H9 (cell line): ENCODE measurements around the gene MECP2. TPM values are rescaled to one million over a fixed set of nuclear protein-coding genes. Genes with fewer than 3 reads are reported as not detected.
A peak's percentile ranks its signal among the peaks of the same experiment; 100 is the strongest.

Experiments used
- DNase-seq: peaks from one replicate; pipeline ENCODE4 v3.0.0-alpha.2; 2017
- H2AFZ ChIP-seq: one replicate; pipeline ENCODE4 v1.6.1; 2013; ENCODE audit warnings: mild to moderate bottlenecking, low read length, control low read depth, moderate library complexity
- H2AK5ac ChIP-seq: 2 replicates; pipeline ENCODE4 v1.6.1; 2013; ENCODE audit warnings: low read length, control low read depth, mixed read lengths; ENCODE audit not compliant: insufficient read length
- H2BK120ac ChIP-seq: one replicate; pipeline ENCODE4 v1.6.1; 2013; ENCODE audit warnings: low read depth, mild to moderate bottlenecking, low read length, control low read depth, inconsistent platforms; ENCODE audit not compliant: poor library complexity, severe bottlenecking
- H2BK12ac ChIP-seq: 2 replicates; pipeline ENCODE4 v1.6.1; 2013; ENCODE audit warnings: low read length, control low read depth, mixed read lengths, low read depth; ENCODE audit not compliant: insufficient read length
- H2BK15ac ChIP-seq: 2 replicates; pipeline ENCODE4 v1.6.1; 2013; ENCODE audit warnings: low read depth, low read length, control low read depth
- H2BK20ac ChIP-seq: one replicate; pipeline ENCODE4 v1.6.1; 2013; ENCODE audit warnings: low read depth, mild to moderate bottlenecking, low read length, control low read depth, inconsistent platforms; ENCODE audit not compliant: poor library complexity, severe bottlenecking
- H2BK5ac ChIP-seq: 2 replicates; pipeline ENCODE4 v1.6.1; 2013; ENCODE audit warnings: low read length, control low read depth, mixed read lengths; ENCODE audit not compliant: insufficient read length
- H3K14ac ChIP-seq: 2 replicates; pipeline ENCODE4 v1.6.1; 2013; ENCODE audit warnings: low read length, control low read depth; ENCODE audit not compliant: insufficient read depth
- H3K18ac ChIP-seq: 2 replicates; pipeline ENCODE4 v1.6.1; 2013; ENCODE audit warnings: low read depth, mild to moderate bottlenecking, mixed read lengths, low read length, control low read depth; ENCODE audit not compliant: insufficient read length
- H3K23ac ChIP-seq: 2 replicates; pipeline ENCODE4 v1.6.1; 2013; ENCODE audit warnings: low read length, control low read depth, mixed read lengths, low read depth; ENCODE audit not compliant: insufficient read length
- H3K23me2 ChIP-seq: 2 replicates; pipeline ENCODE4 v1.6.1; 2013; ENCODE audit warnings: low read depth, mild to moderate bottlenecking, mixed read lengths, low read length, control low read depth; ENCODE audit not compliant: insufficient read length, poor library complexity, severe bottlenecking
- H3K27ac ChIP-seq: 2 replicates; pipeline ENCODE4 v1.5.1; 2013; ENCODE audit warnings: low read length, control low read depth, mixed read lengths, low read depth; ENCODE audit not compliant: insufficient read length
- H3K27me3 ChIP-seq: 2 replicates; pipeline ENCODE4 v1.6.1; 2013; ENCODE audit warnings: low read length, control low read depth, inconsistent platforms; ENCODE audit not compliant: insufficient read depth
- H3K4ac ChIP-seq: 2 replicates; pipeline ENCODE4 v1.6.1; 2013; ENCODE audit warnings: low read depth, mild to moderate bottlenecking, control low read depth, inconsistent platforms, low read length, moderate library complexity
- H3K4me1 ChIP-seq: 2 replicates; pipeline ENCODE4 v1.6.1; 2013; ENCODE audit warnings: low read length, control low read depth, inconsistent platforms; ENCODE audit not compliant: insufficient read depth
- H3K4me2 ChIP-seq: 2 replicates; pipeline ENCODE4 v1.6.1; 2013; ENCODE audit warnings: low read length, control low read depth, mixed read lengths; ENCODE audit not compliant: insufficient read length, insufficient read depth
- H3K56ac ChIP-seq: 2 replicates; pipeline ENCODE4 v1.6.1; 2013; ENCODE audit warnings: low read depth, mild to moderate bottlenecking, mixed read lengths, low read length, control low read depth; ENCODE audit not compliant: insufficient read length
- H3K79me1 ChIP-seq: 2 replicates; pipeline ENCODE4 v1.6.1; 2013; ENCODE audit warnings: low read depth, mild to moderate bottlenecking, moderate library complexity, low read length, control low read depth, inconsistent platforms; ENCODE audit not compliant: insufficient read depth, poor library complexity, severe bottlenecking
- H3K79me2 ChIP-seq: 2 replicates; pipeline ENCODE4 v1.6.1; 2013; ENCODE audit warnings: low read length, control low read depth, inconsistent platforms; ENCODE audit not compliant: insufficient read depth
- H3K9ac ChIP-seq: 2 replicates; pipeline ENCODE4 v1.6.1; 2013; ENCODE audit warnings: low read length, control low read depth, mixed read lengths; ENCODE audit not compliant: insufficient read length; ENCODE audit errors: extremely low read depth
- H3K9me3 ChIP-seq: one replicate; pipeline ENCODE4 v1.6.1; 2013; ENCODE audit warnings: low read depth, low read length, inconsistent platforms; ENCODE audit not compliant: control insufficient read depth
- H3T11ph ChIP-seq: one replicate; pipeline ENCODE4 v1.6.1; 2013; ENCODE audit warnings: mild to moderate bottlenecking, low read length, control low read depth, inconsistent platforms
- H4K20me1 ChIP-seq: one replicate; pipeline ENCODE4 v1.6.1; 2013; ENCODE audit not compliant: control insufficient read depth, insufficient read length, insufficient read depth
- H4K5ac ChIP-seq: 2 replicates; pipeline ENCODE4 v1.6.1; 2013; ENCODE audit warnings: low read depth, mild to moderate bottlenecking, mixed read lengths, low read length, control low read depth; ENCODE audit not compliant: insufficient read length
- H4K8ac ChIP-seq: replicated peaks from 2 replicates; pipeline ENCODE4 v1.6.1; 2013; ENCODE audit warnings: low read length, control low read depth, mixed read lengths, low read depth; ENCODE audit not compliant: insufficient read length
- H4K91ac ChIP-seq: 2 replicates; pipeline ENCODE4 v1.6.1; 2013; ENCODE audit warnings: low read depth, mild to moderate bottlenecking, moderate library complexity, mixed read lengths, low read length, control low read depth; ENCODE audit not compliant: insufficient read length
- H3K27ac Mint-ChIP-seq, 3 experiments: 2 replicates in 2 of 3; 3 replicates in 1 of 3; pipeline ENCODE4 v1.8.0; 2020 to 2021; ENCODE audit warnings: mixed read lengths in 3 of 3, mild to moderate bottlenecking in 1 of 3, moderate library complexity in 1 of 3
- H3K27me3 Mint-ChIP-seq: 2 replicates; pipeline ENCODE4 v1.8.0; 2021; ENCODE audit warnings: low read depth, mild to moderate bottlenecking, moderate library complexity, mixed read lengths
- H3K36me3 Mint-ChIP-seq, 3 experiments: 2 replicates in 2 of 3; 3 replicates in 1 of 3; pipeline ENCODE4 v1.8.0; 2020 to 2021; ENCODE audit warnings: low read depth in 3 of 3, mixed read lengths in 3 of 3; ENCODE audit not compliant: insufficient read depth in 1 of 3
- H3K4me1 Mint-ChIP-seq, 2 experiments: 2 replicates each; pipeline ENCODE4 v1.8.0; 2020; ENCODE audit warnings: mixed read lengths in 2 of 2
- H3K4me3 Mint-ChIP-seq, 2 experiments: 2 replicates in 1 of 2; 3 replicates in 1 of 2; pipeline ENCODE4 v1.8.0; 2020 to 2021; ENCODE audit warnings: mild to moderate bottlenecking in 2 of 2, mixed read lengths in 2 of 2, moderate library complexity in 1 of 2
- H3K9me3 Mint-ChIP-seq, 2 experiments: 2 replicates in 1 of 2; 3 replicates in 1 of 2; pipeline ENCODE4 v1.8.0; 2020; ENCODE audit warnings: mild to moderate bottlenecking in 2 of 2, mixed read lengths in 2 of 2, moderate library complexity in 1 of 2
- WGBS: extraction: QIAGEN DNeasy Blood & Tissue Kit; methylation state at CpG from one replicate; pipeline ENCODE4 v1.1.7; 2013; ENCODE audit warnings: missing lambda C conversion rate, low lambda C conversion rate, mixed read lengths; ENCODE audit not compliant: insufficient read length; ENCODE audit errors: extremely low coverage; 5-methylcytosine and 5-hydroxymethylcytosine counted together
- total RNA-seq: library from RNA; stranded (reverse); gene quantifications from 2 replicates; pipeline ENCODE4 v1.2.1, GENCODE V29; 2021
- TF ChIP-seq, protein P1 (sequence below): fragments of 200-600 bp; sonication (generic); conservative IDR thresholded peaks from 3 replicates; pipeline ENCODE4 v1.8.0; 2021; ENCODE audit warnings: antibody characterized with exemption, mild to moderate bottlenecking

The MECP2 gene
- total RNA-seq, 1 experiment from 2014 or later: 32.2 TPM

DNA sequence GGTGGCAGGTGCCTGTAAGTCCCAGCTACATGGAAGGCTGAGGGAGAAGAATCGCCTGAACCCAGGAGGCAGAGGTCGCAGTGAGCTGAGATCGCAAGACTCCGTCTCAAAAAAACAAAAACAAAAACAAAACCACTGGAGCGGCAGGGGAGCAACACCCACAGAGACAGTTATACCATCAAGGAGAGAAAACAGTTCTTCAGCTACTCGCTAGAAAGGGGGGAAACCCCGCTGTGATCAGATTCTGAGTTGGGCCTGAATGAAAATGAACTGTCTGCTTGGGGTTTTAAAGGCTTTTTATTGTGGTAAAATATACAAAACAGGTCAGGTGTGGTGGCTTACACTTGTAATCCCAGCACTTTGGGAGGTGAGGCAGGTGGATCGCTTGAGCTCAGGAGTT lies 61.0 kb downstream of the MECP2 start:
- peak; percentile 62 for DNase-seq

More for the DNA sequence above, 61.0 kb downstream of the MECP2 start:
- H3K9me3 ChIP-seq: peaks cover 37% of the 10 kb centered on the region
- no peak overlapping the region for H3K18ac ChIP-seq
- no peaks in the 10 kb centered on the region for H3K79me1 ChIP-seq
- no peak overlapping the region for H3T11ph ChIP-seq
- H2BK120ac ChIP-seq: no peak overlapping the region
- peaks cover 5% of the 10 kb centered on the region; the same call in 1 of the 2 replicates for H3K4me1 ChIP-seq
- H3K56ac ChIP-seq: no peak overlapping the region
- H3K27me3 ChIP-seq: no peaks in the 10 kb centered on the region
- H3K27ac ChIP-seq: no peak overlapping the region
- peaks cover 78 to 82% of the 10 kb centered on the region in 2 experiments for H3K9me3 Mint-ChIP-seq
- no peak overlapping the region for H2AFZ ChIP-seq
- WGBS: no CpG with 5 or more reads among the region's 8 CpGs
- no peak overlapping the region for H4K5ac ChIP-seq
- no peaks in the 10 kb centered on the region for H4K20me1 ChIP-seq
- H2AK5ac ChIP-seq: no peak overlapping the region
- H3K79me2 ChIP-seq: no peaks in the 10 kb centered on the region; the same call in 1 of the 2 replicates
- H2BK20ac ChIP-seq: no peak overlapping the region
- H3K4me1 Mint-ChIP-seq: peaks cover 45 to 47% of the 10 kb centered on the region in 2 experiments
- no peak overlapping the region for H2BK15ac ChIP-seq
- no peak overlapping the region for H3K4me2 ChIP-seq
- H4K8ac ChIP-seq: no peak overlapping the region
- no peak overlapping the region for H3K23ac ChIP-seq
- no peak overlapping the region for H2BK12ac ChIP-seq
- TF ChIP-seq, protein P1, sequence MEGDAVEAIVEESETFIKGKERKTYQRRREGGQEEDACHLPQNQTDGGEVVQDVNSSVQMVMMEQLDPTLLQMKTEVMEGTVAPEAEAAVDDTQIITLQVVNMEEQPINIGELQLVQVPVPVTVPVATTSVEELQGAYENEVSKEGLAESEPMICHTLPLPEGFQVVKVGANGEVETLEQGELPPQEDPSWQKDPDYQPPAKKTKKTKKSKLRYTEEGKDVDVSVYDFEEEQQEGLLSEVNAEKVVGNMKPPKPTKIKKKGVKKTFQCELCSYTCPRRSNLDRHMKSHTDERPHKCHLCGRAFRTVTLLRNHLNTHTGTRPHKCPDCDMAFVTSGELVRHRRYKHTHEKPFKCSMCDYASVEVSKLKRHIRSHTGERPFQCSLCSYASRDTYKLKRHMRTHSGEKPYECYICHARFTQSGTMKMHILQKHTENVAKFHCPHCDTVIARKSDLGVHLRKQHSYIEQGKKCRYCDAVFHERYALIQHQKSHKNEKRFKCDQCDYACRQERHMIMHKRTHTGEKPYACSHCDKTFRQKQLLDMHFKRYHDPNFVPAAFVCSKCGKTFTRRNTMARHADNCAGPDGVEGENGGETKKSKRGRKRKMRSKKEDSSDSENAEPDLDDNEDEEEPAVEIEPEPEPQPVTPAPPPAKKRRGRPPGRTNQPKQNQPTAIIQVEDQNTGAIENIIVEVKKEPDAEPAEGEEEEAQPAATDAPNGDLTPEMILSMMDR: no peak
- no peaks in the 10 kb centered on the region for H3K23me2 ChIP-seq
- peaks cover 5% of the 10 kb centered on the region; the same call in 1 of the 2 replicates for H3K27me3 Mint-ChIP-seq
- no peak overlapping the region for H3K9ac ChIP-seq
- no peak overlapping the region for H2BK5ac ChIP-seq
- no peak overlapping the region for H3K4ac ChIP-seq
- 0 out of 5 replicates have a peak overlapping the region, but pooled peaks of 1 of the 2 experiments have one; percentile 14 for H3K4me3 Mint-ChIP-seq
- no peak overlapping the region for H3K14ac ChIP-seq
- peak overlapping the region in 2 of 3 experiments; percentile 91 to 96; a peak in 3 of 7 replicates for H3K27ac Mint-ChIP-seq
- H4K91ac ChIP-seq: no peak overlapping the region
- peaks cover 22 to 42% (median 35%) of the 10 kb centered on the region in 3 experiments for H3K36me3 Mint-ChIP-seq
